PC-9 (cell line): ENCODE data around the gene ODC1.

Experiments used
- EZH2 ChIP-seq: fragments of 200-600 bp; sonication (generic); IDR thresholded peaks from 2 replicates; pipeline ENCODE4 v1.8.0; 2017; ENCODE audit warnings: antibody characterized with exemption, low read depth
- TF ChIP-seq, protein P1 (sequence below): fragments of 200-600 bp; sonication (generic); conservative IDR thresholded peaks from 2 replicates; pipeline ENCODE4 v1.6.1; 2017; ENCODE audit warnings: mixed run types, antibody characterized with exemption, mild to moderate bottlenecking, moderate library complexity

DNA sequence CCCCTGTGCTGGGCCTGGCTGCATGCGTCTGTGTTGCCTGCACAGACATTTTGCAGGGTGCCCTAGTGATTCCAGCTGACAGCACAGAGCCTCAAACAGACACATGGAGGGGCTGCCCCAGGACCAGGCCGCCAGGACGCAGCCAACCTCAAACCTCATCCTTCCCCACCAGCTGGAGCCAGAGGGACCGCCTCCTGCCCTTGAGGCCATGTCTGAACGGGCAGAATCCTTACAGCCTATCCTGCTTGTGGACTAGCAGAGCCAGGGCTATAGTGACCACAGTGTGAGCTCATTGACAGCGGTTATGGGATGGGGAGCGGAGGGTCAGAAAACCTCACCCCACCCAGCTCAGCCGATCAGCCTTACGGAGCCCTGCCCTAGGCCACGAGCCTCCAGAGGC is 22.4 kb downstream of the ODC1 start:
- TF ChIP-seq, protein P1, sequence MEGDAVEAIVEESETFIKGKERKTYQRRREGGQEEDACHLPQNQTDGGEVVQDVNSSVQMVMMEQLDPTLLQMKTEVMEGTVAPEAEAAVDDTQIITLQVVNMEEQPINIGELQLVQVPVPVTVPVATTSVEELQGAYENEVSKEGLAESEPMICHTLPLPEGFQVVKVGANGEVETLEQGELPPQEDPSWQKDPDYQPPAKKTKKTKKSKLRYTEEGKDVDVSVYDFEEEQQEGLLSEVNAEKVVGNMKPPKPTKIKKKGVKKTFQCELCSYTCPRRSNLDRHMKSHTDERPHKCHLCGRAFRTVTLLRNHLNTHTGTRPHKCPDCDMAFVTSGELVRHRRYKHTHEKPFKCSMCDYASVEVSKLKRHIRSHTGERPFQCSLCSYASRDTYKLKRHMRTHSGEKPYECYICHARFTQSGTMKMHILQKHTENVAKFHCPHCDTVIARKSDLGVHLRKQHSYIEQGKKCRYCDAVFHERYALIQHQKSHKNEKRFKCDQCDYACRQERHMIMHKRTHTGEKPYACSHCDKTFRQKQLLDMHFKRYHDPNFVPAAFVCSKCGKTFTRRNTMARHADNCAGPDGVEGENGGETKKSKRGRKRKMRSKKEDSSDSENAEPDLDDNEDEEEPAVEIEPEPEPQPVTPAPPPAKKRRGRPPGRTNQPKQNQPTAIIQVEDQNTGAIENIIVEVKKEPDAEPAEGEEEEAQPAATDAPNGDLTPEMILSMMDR, result no peak
- no peak for TF ChIP-seq EZH2
